Central memory CD8-positive, alpha-beta T cell (primary cell): ENCODE data around the gene TARP.

Source experiments
- ATAC-seq: fragments of 150-1000 bp; cut with Tn5 transposase; replicated peaks from 2 replicates; pipeline ENCODE4 v1.10.0; 2022; ENCODE audit warnings: mild to moderate bottlenecking, moderate FRiP score, moderate number of reproducible peaks; ENCODE audit not compliant: poor library complexity, severe bottlenecking; ENCODE audit errors: extremely low read depth
- DNase-seq, 2 donors: peaks; one replicate each; pipeline ENCODE4 v3.0.0; 2021; ENCODE audit warnings: low spot score in 2 of 2
- H3K27ac Mint-ChIP-seq: one replicate; pipeline ENCODE4 v1.8.0; 2022; ENCODE audit warnings: low read depth, mild to moderate bottlenecking, moderate library complexity, mixed read lengths
- H3K27me3 Mint-ChIP-seq: one replicate; pipeline ENCODE4 v1.8.0; 2022; ENCODE audit warnings: mixed read lengths
- H3K36me3 Mint-ChIP-seq: one replicate; pipeline ENCODE4 v1.8.0; 2022; ENCODE audit warnings: mild to moderate bottlenecking, moderate library complexity, mixed read lengths; ENCODE audit not compliant: insufficient read depth
- H3K4me1 Mint-ChIP-seq: one replicate; pipeline ENCODE4 v1.8.0; 2022; ENCODE audit warnings: mixed read lengths
- H3K4me3 Mint-ChIP-seq: one replicate; pipeline ENCODE4 v1.8.0; 2022; ENCODE audit warnings: mild to moderate bottlenecking, moderate library complexity, mixed read lengths
- H3K9me3 Mint-ChIP-seq: one replicate; pipeline ENCODE4 v1.8.0; 2022; ENCODE audit warnings: mixed read lengths

The TARP gene

DNA sequence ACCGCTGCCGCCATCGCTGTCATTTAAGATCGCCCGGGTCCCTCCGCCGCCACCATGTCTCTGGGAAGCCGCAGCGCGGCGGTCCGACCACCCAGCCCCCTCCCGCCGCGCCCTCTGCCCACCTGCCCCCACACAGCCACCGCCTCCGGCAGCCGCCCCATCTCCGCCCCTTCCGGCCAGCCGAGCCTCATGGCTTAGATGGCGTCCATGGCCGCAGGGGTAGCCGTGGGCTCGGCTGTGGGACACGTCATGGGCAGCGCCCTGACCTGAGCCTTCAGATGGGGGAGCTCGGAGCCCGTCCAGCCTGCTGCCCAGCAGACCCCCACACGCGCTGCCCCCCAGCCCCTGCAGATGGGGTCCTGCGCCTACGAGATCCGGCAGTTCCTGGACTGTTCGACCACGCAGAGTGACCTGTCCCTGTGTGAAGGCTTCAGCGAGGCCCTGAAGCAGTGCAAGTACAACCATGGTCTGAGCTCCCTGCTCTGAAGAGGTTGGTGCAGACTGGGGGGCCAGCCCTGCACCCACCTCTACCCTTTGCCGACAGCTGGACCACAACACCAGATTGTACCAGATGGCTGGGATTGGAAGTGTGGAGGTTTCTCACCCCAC is 38.0 kb upstream of the TARP start:
- H3K27me3 Mint-ChIP-seq: no peaks in the 10 kb centered on the region
- H3K36me3 Mint-ChIP-seq: peaks cover 2% of the 10 kb centered on the region
- DNase-seq: no peak
- no peaks in the 10 kb centered on the region for H3K4me1 Mint-ChIP-seq
- H3K27ac Mint-ChIP-seq: peak overlapping the region; percentile 86
- ATAC-seq: no peak
- H3K4me3 Mint-ChIP-seq: peak overlapping the region; percentile 64
- H3K9me3 Mint-ChIP-seq: no peaks in the 10 kb centered on the region

GRCh38 chr7:38310591-38311101 is 37.2 kb upstream of the TARP start:
- DNase-seq: no peak

DNA sequence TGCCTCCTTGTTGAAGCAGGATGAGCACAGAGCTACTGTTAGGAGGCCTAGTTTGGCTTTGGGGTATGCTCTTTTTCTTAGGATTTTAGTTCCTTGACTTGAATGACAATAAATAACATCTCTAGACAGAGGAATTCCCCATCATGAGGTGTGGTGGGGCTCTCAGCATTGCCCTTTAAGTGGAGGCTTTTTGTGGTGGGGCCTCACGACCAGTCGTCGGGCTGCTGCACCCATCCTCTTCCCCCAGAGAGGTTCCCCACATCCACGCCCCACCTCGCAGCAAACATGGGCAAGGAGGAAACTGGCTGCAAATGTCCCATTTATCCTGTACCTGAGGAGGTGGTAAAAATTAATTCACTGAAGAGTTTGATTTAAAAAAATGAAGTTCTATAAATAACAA is 36.1 kb upstream of the TARP start:
- no peak for DNase-seq
- ATAC-seq: no peak
- H3K4me3 Mint-ChIP-seq: no peak overlapping the region

More at GRCh38 chr7:38310591-38311101, 37.2 kb upstream of the TARP start:
- H3K27ac Mint-ChIP-seq: peak overlapping the region; percentile 86
- H3K9me3 Mint-ChIP-seq: no peaks in the 10 kb centered on the region
- peak overlapping the region; percentile 64 for H3K4me3 Mint-ChIP-seq
- no peaks in the 10 kb centered on the region for H3K4me1 Mint-ChIP-seq
- H3K27me3 Mint-ChIP-seq: no peaks in the 10 kb centered on the region
- H3K36me3 Mint-ChIP-seq: peaks cover 4% of the 10 kb centered on the region
- no peak for ATAC-seq

GRCh38 chr7:38308140-38308539 is 34.7 kb upstream of the TARP start:
- no peaks in the 10 kb centered on the region for H3K27me3 Mint-ChIP-seq
- H3K9me3 Mint-ChIP-seq: no peaks in the 10 kb centered on the region
- no peak overlapping the region for H3K4me3 Mint-ChIP-seq
- H3K4me1 Mint-ChIP-seq: no peaks in the 10 kb centered on the region
- no peak for ATAC-seq
- no peak for DNase-seq
- H3K27ac Mint-ChIP-seq: no peak overlapping the region
- H3K36me3 Mint-ChIP-seq: peaks cover 5% of the 10 kb centered on the region

More for the DNA sequence above, 36.1 kb upstream of the TARP start:
- H3K36me3 Mint-ChIP-seq: peaks cover 5% of the 10 kb centered on the region
- no peaks in the 10 kb centered on the region for H3K4me1 Mint-ChIP-seq
- no peaks in the 10 kb centered on the region for H3K9me3 Mint-ChIP-seq
- H3K27me3 Mint-ChIP-seq: no peaks in the 10 kb centered on the region
- H3K27ac Mint-ChIP-seq: peak overlapping the region; percentile 86

DNA sequence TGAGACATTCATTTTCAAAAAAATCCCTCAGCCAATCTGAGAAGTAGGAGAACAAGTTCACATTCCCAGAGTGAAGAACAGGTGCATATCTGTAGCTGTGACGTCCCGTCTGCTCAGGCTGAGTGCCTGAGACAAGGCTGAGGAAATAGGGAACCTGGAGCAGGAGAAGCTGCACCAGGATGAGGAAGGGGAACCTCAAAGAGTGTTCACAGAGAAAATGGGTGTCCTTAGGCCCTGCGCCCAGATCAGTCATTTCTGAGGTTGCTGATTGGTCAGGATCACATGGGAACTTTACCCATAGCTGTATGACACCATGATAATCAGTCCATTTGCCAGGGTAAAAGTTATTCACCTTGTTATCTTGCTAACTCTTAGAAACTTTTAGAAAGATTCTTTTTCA is 34.2 kb upstream of the TARP start:
- Mint-ChIP-seq H3K36me3 (peaks cover 5% of the 10 kb centered on the region), H3K27me3 (no peaks in the 10 kb centered on the region), H3K9me3 (no peaks in the 10 kb centered on the region), H3K27ac (peak overlapping the region; percentile 77), H3K4me1 (no peaks in the 10 kb centered on the region), H3K4me3 (no peak overlapping the region)
- DNase-seq: no peak
- ATAC-seq: no peak

DNA sequence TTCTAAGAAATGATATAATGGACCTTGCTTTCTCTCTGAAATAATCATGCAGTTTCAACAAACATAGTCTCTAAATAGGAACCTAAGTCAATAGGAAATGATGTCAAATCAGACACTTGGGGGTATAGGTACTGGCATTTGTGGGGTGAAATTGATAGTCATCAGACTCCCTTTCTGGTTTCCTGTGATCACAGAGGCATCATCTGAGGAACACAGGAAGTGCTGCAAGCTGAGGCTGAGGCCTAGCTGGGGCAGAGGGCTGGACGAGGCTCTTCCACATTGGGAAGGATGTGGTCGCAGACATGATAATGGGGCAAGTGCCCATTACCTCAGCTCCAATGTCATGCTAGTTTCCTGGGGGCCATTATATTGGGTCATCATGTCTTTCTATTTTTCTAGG is 33.5 kb upstream of the TARP start:
- Mint-ChIP-seq H3K27me3 (no peaks in the 10 kb centered on the region), H3K9me3 (no peaks in the 10 kb centered on the region), H3K36me3 (peaks cover 5% of the 10 kb centered on the region), H3K4me3 (peak overlapping the region; percentile 42), H3K4me1 (no peaks in the 10 kb centered on the region), H3K27ac (peak overlapping the region; percentile 77)
- DNase-seq: no peak
- ATAC-seq: peak; percentile 61

GRCh38 chr7:38306171-38306570 is 32.7 kb upstream of the TARP start:
- no peaks in the 10 kb centered on the region for H3K27me3 Mint-ChIP-seq
- H3K36me3 Mint-ChIP-seq: peaks cover 5% of the 10 kb centered on the region
- H3K4me1 Mint-ChIP-seq: no peaks in the 10 kb centered on the region
- no peak overlapping the region for H3K4me3 Mint-ChIP-seq
- no peak for ATAC-seq
- H3K27ac Mint-ChIP-seq: peak overlapping the region; percentile 77
- DNase-seq: no peak
- no peaks in the 10 kb centered on the region for H3K9me3 Mint-ChIP-seq

GRCh38 chr7:38303866-38304265 is 30.4 kb upstream of the TARP start:
- Mint-ChIP-seq H3K27ac (peak overlapping the region; percentile 96), H3K27me3 (no peaks in the 10 kb centered on the region), H3K4me1 (no peaks in the 10 kb centered on the region), H3K9me3 (no peaks in the 10 kb centered on the region), H3K36me3 (peaks cover 12% of the 10 kb centered on the region), H3K4me3 (peak overlapping the region; percentile 82)
- DNase-seq (no peak), ATAC-seq (peak; percentile 24)

DNA sequence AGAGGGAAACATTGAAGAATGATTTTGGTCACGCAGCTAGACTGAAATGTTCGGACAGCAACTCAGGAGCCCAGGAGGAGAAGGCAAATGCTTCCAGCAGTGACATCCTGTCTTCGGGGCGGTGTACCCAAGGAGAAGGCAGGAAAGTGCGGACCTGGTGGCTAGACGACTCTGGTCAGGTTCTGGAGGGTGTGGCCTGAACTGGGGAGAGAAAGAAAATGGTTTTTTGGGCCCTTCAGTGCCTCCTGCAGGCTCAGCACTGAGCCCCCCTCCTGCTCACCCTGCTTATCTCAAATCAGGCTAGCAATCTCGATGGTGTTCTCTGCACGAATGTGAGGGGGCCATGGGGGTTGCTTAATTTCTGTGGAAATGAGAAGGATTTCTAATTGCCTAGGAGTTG is 26.7 kb upstream of the TARP start:
- H3K4me3 Mint-ChIP-seq: peak overlapping the region; percentile 82
- no peaks in the 10 kb centered on the region for H3K27me3 Mint-ChIP-seq
- ATAC-seq (peak; percentile 50), DNase-seq (no peak)
- peak overlapping the region; percentile 74 for H3K27ac Mint-ChIP-seq
- H3K4me1 Mint-ChIP-seq: no peaks in the 10 kb centered on the region
- H3K36me3 Mint-ChIP-seq: peaks cover 12% of the 10 kb centered on the region
- no peaks in the 10 kb centered on the region for H3K9me3 Mint-ChIP-seq

DNA sequence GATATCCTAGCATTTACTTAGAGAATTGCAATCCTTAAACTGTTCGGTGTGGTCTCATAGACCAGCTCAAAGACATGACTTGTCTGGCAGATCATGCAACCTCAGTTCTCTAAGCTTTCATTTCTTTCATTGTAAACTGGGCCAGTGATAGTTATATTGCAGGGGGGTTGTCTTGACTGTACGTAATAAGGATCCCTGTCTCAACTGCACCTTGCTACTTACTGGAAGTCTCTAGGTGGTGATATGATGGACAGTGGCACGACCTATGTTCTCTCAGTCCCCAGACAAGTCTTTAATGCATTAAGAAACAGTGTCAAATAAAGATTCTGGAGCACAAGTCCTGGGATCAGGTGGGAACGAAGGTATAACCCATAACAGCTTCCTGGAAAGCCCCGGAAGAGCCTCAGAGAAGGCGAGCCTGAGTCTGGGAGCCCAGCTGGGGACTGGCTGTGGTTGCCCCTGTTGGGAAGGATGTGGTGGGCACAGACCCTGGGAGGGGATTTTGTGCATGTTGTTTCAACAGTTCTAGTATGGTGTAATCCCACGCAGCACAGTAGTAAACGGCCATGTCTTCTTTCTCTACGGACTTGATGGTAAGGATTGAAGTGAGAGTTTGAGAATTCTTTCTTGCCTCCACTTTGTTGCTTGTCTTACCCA is 26.0 kb upstream of the TARP start:
- ATAC-seq: no peak
- H3K4me1 Mint-ChIP-seq: no peaks in the 10 kb centered on the region
- DNase-seq: no peak
- peaks cover 10% of the 10 kb centered on the region for H3K36me3 Mint-ChIP-seq
- peak overlapping the region; percentile 82 for H3K4me3 Mint-ChIP-seq
- H3K27me3 Mint-ChIP-seq: no peaks in the 10 kb centered on the region
- no peaks in the 10 kb centered on the region for H3K9me3 Mint-ChIP-seq
- peak overlapping the region; percentile 49 for H3K27ac Mint-ChIP-seq

GRCh38 chr7:38296059-38296857 is 22.8 kb upstream of the TARP start:
- H3K36me3 Mint-ChIP-seq: peaks cover 10% of the 10 kb centered on the region
- H3K27ac Mint-ChIP-seq: no peak overlapping the region
- no peak overlapping the region for H3K4me3 Mint-ChIP-seq
- H3K27me3 Mint-ChIP-seq: no peaks in the 10 kb centered on the region
- DNase-seq: no peak
- ATAC-seq: no peak
- H3K4me1 Mint-ChIP-seq: no peaks in the 10 kb centered on the region
- no peaks in the 10 kb centered on the region for H3K9me3 Mint-ChIP-seq

DNA sequence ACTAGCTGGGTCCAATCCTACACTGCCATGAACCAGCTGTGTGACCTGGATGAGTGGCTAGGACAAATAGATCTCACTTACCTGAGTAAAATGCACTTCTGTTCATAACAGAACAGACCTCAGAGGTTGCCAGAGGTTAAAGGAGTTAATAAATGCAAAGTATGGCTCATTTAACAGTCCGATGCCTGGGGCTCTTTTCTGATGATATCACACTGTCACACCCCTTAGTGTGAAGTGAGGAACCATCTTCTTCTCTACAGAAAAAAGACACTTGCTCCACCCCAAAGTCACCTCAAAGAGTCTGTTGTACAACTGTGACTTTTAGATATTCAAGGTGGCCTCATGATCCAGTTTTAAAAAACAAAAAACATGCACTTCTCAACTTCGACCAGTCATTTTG is 21.5 kb upstream of the TARP start:
- Mint-ChIP-seq H3K9me3 (no peaks in the 10 kb centered on the region), H3K4me3 (no peak overlapping the region), H3K4me1 (no peaks in the 10 kb centered on the region), H3K27me3 (no peaks in the 10 kb centered on the region), H3K36me3 (peaks cover 7% of the 10 kb centered on the region), H3K27ac (no peak overlapping the region)
- ATAC-seq (peak; percentile 28), DNase-seq (no peak)
